H1 (cell line): ENCODE measurements around the gene PRG2. TPM values are rescaled to one million over a fixed set of nuclear protein-coding genes. Genes with fewer than 3 reads are reported as not detected.

Experiments used
- CTCF ChIA-PET: fragments of 300-600 bp; sonication (Branson Sonifier 250); formaldehyde crosslinking; loops from one replicate; lab custom pipeline; 2021; ENCODE audit not compliant: partially characterized antibody; lab: Charles Lee
- POLR2A ChIA-PET: fragments of 300-600 bp; sonication (Branson Sonifier 250); formaldehyde crosslinking; loops from one replicate; lab custom pipeline; 2021; ENCODE audit warnings: inconsistent platforms; ENCODE audit not compliant: partially characterized antibody; lab: Charles Lee
- DNase-seq, 2 experiments: peaks; one replicate each; pipeline versions ENCODE4 v3.0.0 to v3.0.0-alpha.2; 2010 to 2022; ENCODE audit warnings: low spot score in 2 of 2, low read depth in 1 of 2, mixed read lengths in 1 of 2
- FAIRE-seq: peaks from 2 replicates; lab custom pipeline; 2011; peaks lifted over from hg19 to GRCh38; lab: Jason Lieb, UNC
- H2AFZ ChIP-seq: 2 replicates; pipeline ENCODE4 v1.8.1; 2012; ENCODE audit warnings: low read length, inconsistent platforms
- H2AK5ac ChIP-seq: 2 replicates; pipeline ENCODE4 v1.6.1; 2013; ENCODE audit warnings: low read depth, low read length
- H2BK120ac ChIP-seq: replicated peaks from 2 replicates; pipeline ENCODE3; 2013; ENCODE audit warnings: low read depth, low read length, inconsistent platforms
- H2BK12ac ChIP-seq: 2 replicates; pipeline ENCODE4 v1.6.1; 2013; ENCODE audit warnings: low read depth, low read length
- H2BK15ac ChIP-seq: 2 replicates; pipeline ENCODE4 v1.6.1; 2013; ENCODE audit warnings: low read length
- H2BK20ac ChIP-seq: 2 replicates; pipeline ENCODE4 v1.6.1; 2013; ENCODE audit warnings: low read length
- H2BK5ac ChIP-seq: 2 replicates; pipeline ENCODE4 v1.6.1; 2013; ENCODE audit warnings: low read depth, low read length
- H3K14ac ChIP-seq: 2 replicates; pipeline ENCODE4 v1.6.1; 2013; ENCODE audit warnings: inconsistent platforms; ENCODE audit not compliant: insufficient read length
- H3K18ac ChIP-seq: 2 replicates; pipeline ENCODE4 v1.6.1; 2013; ENCODE audit warnings: low read length; ENCODE audit errors: extremely low read depth
- H3K23ac ChIP-seq: 2 replicates; pipeline ENCODE4 v1.6.1; 2013; ENCODE audit warnings: inconsistent platforms; ENCODE audit not compliant: insufficient read length
- H3K23me2 ChIP-seq: 2 replicates; pipeline ENCODE4 v1.6.1; 2013; ENCODE audit warnings: low read depth, low read length
- H3K27ac ChIP-seq: 2 replicates; pipeline ENCODE4 v1.6.1; 2011; ENCODE audit warnings: low read depth, low read length, inconsistent platforms
- H3K27me3 ChIP-seq, 4 experiments: replicated peaks in 1 of 4; 1 replicate in 1 of 4; 2 replicates in 3 of 4; pipeline versions ENCODE4 v1.6.1 to v1.8.1; 2011 to 2013; ENCODE audit warnings: low read length in 3 of 4, mild to moderate bottlenecking in 3 of 4, inconsistent platforms in 2 of 4, mixed read lengths in 2 of 4, moderate library complexity in 1 of 4; ENCODE audit not compliant: control insufficient read depth in 3 of 4, insufficient read depth in 3 of 4; ENCODE audit errors: extremely low read depth in 1 of 4
- H3K36me3 ChIP-seq, 4 experiments: 2 replicates each; pipeline versions ENCODE4 v1.6.1 to v1.8.1; 2011 to 2013; ENCODE audit warnings: mild to moderate bottlenecking in 4 of 4, low read length in 3 of 4, moderate library complexity in 2 of 4, control low read depth in 1 of 4, inconsistent platforms in 1 of 4; ENCODE audit not compliant: insufficient read depth in 4 of 4, control insufficient read depth in 2 of 4
- H3K4ac ChIP-seq: replicated peaks from 2 replicates; pipeline ENCODE3; 2013; ENCODE audit warnings: low read length, low read depth, mixed read lengths, inconsistent platforms; ENCODE audit not compliant: insufficient read length
- H3K4me1 ChIP-seq, 4 experiments: replicated peaks in 1 of 4; 1 replicate in 1 of 4; 2 replicates in 3 of 4; pipeline versions ENCODE4 v1.6.1 to v1.8.1; 2011 to 2013; ENCODE audit warnings: low read length in 3 of 4, inconsistent platforms in 2 of 4, mixed read lengths in 1 of 4; ENCODE audit not compliant: insufficient read depth in 4 of 4, control insufficient read depth in 3 of 4
- H3K4me2 ChIP-seq, 2 experiments: 2 replicates each; pipeline versions ENCODE4 v1.6.1 to v1.8.1; 2011 to 2013; ENCODE audit warnings: low read depth in 2 of 2, low read length in 2 of 2, control low read depth in 1 of 2, inconsistent platforms in 1 of 2, mild to moderate bottlenecking in 1 of 2; ENCODE audit not compliant: insufficient read depth in 1 of 2
- H3K4me3 ChIP-seq, 4 experiments: fragments of 200-600, 300-600 bp in 1 of 4; sonication (generic), shearing (Covaris generic), sonication (Bioruptor Twin) in 1 of 4; 2 replicates each; pipeline versions ENCODE4 v1.5.1 to v1.8.1; 2011 to 2016; ENCODE audit warnings: low read length in 4 of 4, low read depth in 3 of 4, control low read depth in 2 of 4, inconsistent platforms in 2 of 4, mild to moderate bottlenecking in 2 of 4, mixed read lengths in 1 of 4, moderate library complexity in 1 of 4; ENCODE audit not compliant: insufficient read depth in 2 of 4; ENCODE audit errors: extremely low read depth in 1 of 4
- H3K56ac ChIP-seq: replicated peaks from 2 replicates; pipeline ENCODE3; 2013; ENCODE audit warnings: low read depth, mild to moderate bottlenecking, mixed read lengths, low read length, inconsistent platforms; ENCODE audit not compliant: insufficient read length
- H3K79me1 ChIP-seq: 2 replicates; pipeline ENCODE4 v1.6.1; 2013; ENCODE audit warnings: low read depth, low read length, control low read depth
- H3K79me2 ChIP-seq, 2 experiments: 2 replicates each; pipeline versions ENCODE4 v1.6.1 to v1.8.1; 2012 to 2013; ENCODE audit warnings: low read length in 2 of 2, mild to moderate bottlenecking in 2 of 2, inconsistent platforms in 1 of 2; ENCODE audit not compliant: insufficient read depth in 2 of 2, control insufficient read depth in 1 of 2
- H3K9ac ChIP-seq, 4 experiments: replicated peaks in 1 of 4; 1 replicate in 1 of 4; 2 replicates in 3 of 4; pipeline versions ENCODE4 v1.6.1 to v1.8.1; 2011 to 2013; ENCODE audit warnings: low read depth in 3 of 4, low read length in 3 of 4, control low read depth in 2 of 4, mild to moderate bottlenecking in 2 of 4, moderate library complexity in 2 of 4, inconsistent platforms in 1 of 4; ENCODE audit errors: extremely low read depth in 1 of 4
- H3K9me3 ChIP-seq, 2 experiments: 2 replicates each; pipeline versions ENCODE4 v1.6.1 to v1.8.1; 2012 to 2013; ENCODE audit warnings: mild to moderate bottlenecking in 2 of 2, moderate library complexity in 2 of 2, control low read depth in 1 of 2, inconsistent platforms in 1 of 2, low read depth in 1 of 2, low read length in 1 of 2, mixed read lengths in 1 of 2; ENCODE audit not compliant: insufficient read depth in 2 of 2
- H4K20me1 ChIP-seq, 2 experiments: replicated peaks in 1 of 2; 2 replicates each; pipeline versions ENCODE3 to v1.8.1; 2011 to 2013; ENCODE audit warnings: inconsistent platforms in 2 of 2, low read length in 2 of 2, mild to moderate bottlenecking in 1 of 2; ENCODE audit not compliant: insufficient read depth in 2 of 2, control insufficient read depth in 1 of 2
- H4K5ac ChIP-seq: 2 replicates; pipeline ENCODE4 v1.6.1; 2013; ENCODE audit warnings: low read length, low read depth, mixed read lengths, inconsistent platforms; ENCODE audit not compliant: insufficient read length
- H4K8ac ChIP-seq: 2 replicates; pipeline ENCODE4 v1.8.0; 2013; ENCODE audit warnings: mild to moderate bottlenecking, moderate library complexity, low read length, inconsistent platforms; ENCODE audit not compliant: insufficient read depth; ENCODE audit errors: extremely low read depth
- H4K91ac ChIP-seq: replicated peaks from 2 replicates; pipeline ENCODE3; 2013; ENCODE audit warnings: low read length, mixed read lengths, inconsistent platforms; ENCODE audit not compliant: insufficient read length
- HDAC2 ChIP-seq, 2 experiments: fragments of 300-600 bp in 1 of 2; sonication (generic) in 1 of 2; IDR thresholded peaks; 2 replicates each; pipeline ENCODE4 v1.6.1; 2011 to 2012; ENCODE audit warnings: low read depth in 2 of 2, low read length in 2 of 2, mild to moderate bottlenecking in 2 of 2, moderate library complexity in 2 of 2, borderline replicate concordance in 1 of 2, inconsistent platforms in 1 of 2
- KDM4A ChIP-seq: IDR thresholded peaks from one replicate; pipeline ENCODE4 v1.7.1; 2012; ENCODE audit warnings: low read depth, mild to moderate bottlenecking, moderate library complexity, low read length, inconsistent platforms; ENCODE audit not compliant: severe bottlenecking
- TBP ChIP-seq: IDR thresholded peaks from 2 replicates; pipeline ENCODE4 v1.6.1; 2011; ENCODE audit warnings: low read depth, low read length, improper control_type of control experiment
- WGBS, 2 experiments: shearing (Covaris generic) in 1 of 2; methylation state at CpG; one replicate each; pipeline versions ENCODE4 v1.1.6 to v1.1.7; 2013 to 2015; ENCODE audit warnings: low lambda C conversion rate in 2 of 2, mixed read lengths in 2 of 2, inconsistent platforms in 1 of 2, low coverage in 1 of 2, missing lambda C conversion rate in 1 of 2; ENCODE audit not compliant: insufficient replicate concordance in 2 of 2, insufficient coverage in 1 of 2, insufficient read length in 1 of 2; ENCODE audit errors: extremely low coverage in 1 of 2, missing lambda C conversion rate in 1 of 2; 5-methylcytosine and 5-hydroxymethylcytosine counted together
- polyA plus RNA-seq, 7 experiments: library from polyadenylated mRNA; depleted of rRNA in 3 of 7; stranded (reverse) in 5 of 7; unstranded in 2 of 7; fragments of >200 nt in 5 of 7; fragments of 200-250 nt in 2 of 7; gene quantifications; 1 replicate in 5 of 7; 2 replicates in 1 of 7; 4 replicates in 1 of 7; pipeline versions ENCODE4 v1.2.1 to v1.2.3, GENCODE V29; 2011 to 2013; ENCODE audit warnings: missing spikeins in 2 of 7, mixed read lengths in 2 of 7
- total RNA-seq: library from RNA; stranded (reverse); fragmentation: NEBNext Ultra II Directional; extraction: Animal tissue kit (Norgen Biotek cat#: 25700); gene quantifications from 2 replicates; pipeline ENCODE4 v1.2.1, GENCODE V29; 2021

Gene PRG2
- total and polyA plus RNA-seq, 2 of the 8 experiments (the other 6 are each of a cell fraction or from before 2014, with no cell fraction given), result 0.32 TPM; not detected in 1

DNA sequence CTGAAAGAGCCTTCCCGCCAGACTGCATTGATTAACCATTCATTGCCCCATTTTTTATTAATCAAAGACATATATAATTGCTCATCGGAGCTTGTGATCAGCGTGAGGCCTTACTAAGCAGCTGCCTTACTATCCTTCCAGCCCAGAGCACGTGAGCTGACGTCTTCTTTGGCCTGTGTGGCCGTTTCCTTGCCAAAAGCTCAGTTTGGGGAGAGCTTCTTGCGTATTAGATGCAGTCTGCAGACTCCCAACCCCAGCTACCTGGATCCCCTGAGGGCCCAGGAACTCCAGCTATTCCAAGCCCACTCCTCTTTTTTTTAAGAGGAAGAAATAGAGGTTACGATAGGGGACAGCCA is 37.3 kb upstream of the PRG2 start:
- no peak overlapping the region for H3K27ac ChIP-seq
- H3K9me3 ChIP-seq, result no peaks in the 10 kb centered on the region
- 87% methylated on average over 8 of the region's 8 CpGs; no CpG with 5 or more reads in 1 of the 2 experiments for WGBS, 2 experiments
- H3K14ac ChIP-seq, result no peak overlapping the region
- DNase-seq (no peak), FAIRE-seq (no peak)
- no peak overlapping the region for H2BK5ac ChIP-seq
- peak overlapping the region in 1 of 2 experiments; percentile 84; a peak in 1 of 4 replicates for H3K4me2 ChIP-seq
- no peak overlapping the region for H3K4me3 ChIP-seq
- no peak overlapping the region for H2BK20ac ChIP-seq
- peaks cover 0 to 11% (median 5%) of the 10 kb centered on the region in 4 experiments; a peak in 5 of 7 replicates for H3K27me3 ChIP-seq
- no peaks in the 10 kb centered on the region for H3K79me2 ChIP-seq
- H4K20me1 ChIP-seq, result no peaks in the 10 kb centered on the region
- H3K36me3 ChIP-seq, result peaks cover 0 to 14% (median 1%) of the 10 kb centered on the region in 4 experiments; a peak in 2 of 8 replicates
- H2AFZ ChIP-seq, result no peak overlapping the region
- no peak overlapping the region for H2BK12ac ChIP-seq
- no peak overlapping the region for H4K8ac ChIP-seq
- H2BK15ac ChIP-seq, result 0 out of 2 replicates have a peak overlapping the region, but pooled peaks have one; percentile 85
- peaks cover 4% of the 10 kb centered on the region; the same call in 1 of the 2 replicates for H3K79me1 ChIP-seq
- H4K91ac ChIP-seq, result no peak overlapping the region
- POLR2A ChIA-PET, result interaction anchor here (0.6 to 1.7 kb wide), 5 partner anchors 27 to 285 kb away, joined by 3 to 4 read pairs (median 3); partner anchors contain the start of genes MED19, TMX2 and UBE2L6
- H3K4ac ChIP-seq, result no peak overlapping the region
- H3K23ac ChIP-seq, result no peak overlapping the region
- H4K5ac ChIP-seq, result no peak overlapping the region
- no peak overlapping the region for H3K18ac ChIP-seq
- CTCF ChIA-PET, result interaction anchor here (0.7 to 10.1 kb wide), 12 partner anchors 9 to 135 kb away, joined by 3 to 68 read pairs (median 4); partner anchors contain the start of gene RTN4RL2
- no peak overlapping the region for H3K9ac ChIP-seq
- H2AK5ac ChIP-seq, result no peak overlapping the region
- no peaks in the 10 kb centered on the region; the same call in 1 of the 2 replicates for H3K23me2 ChIP-seq
- H3K56ac ChIP-seq, result no peak overlapping the region
- H2BK120ac ChIP-seq, result no peak overlapping the region
- peaks cover 0 to 19% (median 13%) of the 10 kb centered on the region in 4 experiments; a peak in 6 of 7 replicates for H3K4me1 ChIP-seq
- TF ChIP-seq KDM4A (no peak), HDAC2 (IDR thresholded peaks at IDR 0.05; ENCODE audit: borderline replicate concordance in 1 of 2, low read depth in 2 of 2, low read length in 2 of 2) (no peak), TBP (no peak)
